ENCODE results near the gene OSBPL2. TPM values are rescaled to one million over a fixed set of nuclear protein-coding genes. Genes with fewer than 3 reads are reported as not detected.

OSBPL2 gene
- total RNA-seq, 4 donors from 2014 or later, result 24.3 to 35.9 (median 26.3) TPM

DNA sequence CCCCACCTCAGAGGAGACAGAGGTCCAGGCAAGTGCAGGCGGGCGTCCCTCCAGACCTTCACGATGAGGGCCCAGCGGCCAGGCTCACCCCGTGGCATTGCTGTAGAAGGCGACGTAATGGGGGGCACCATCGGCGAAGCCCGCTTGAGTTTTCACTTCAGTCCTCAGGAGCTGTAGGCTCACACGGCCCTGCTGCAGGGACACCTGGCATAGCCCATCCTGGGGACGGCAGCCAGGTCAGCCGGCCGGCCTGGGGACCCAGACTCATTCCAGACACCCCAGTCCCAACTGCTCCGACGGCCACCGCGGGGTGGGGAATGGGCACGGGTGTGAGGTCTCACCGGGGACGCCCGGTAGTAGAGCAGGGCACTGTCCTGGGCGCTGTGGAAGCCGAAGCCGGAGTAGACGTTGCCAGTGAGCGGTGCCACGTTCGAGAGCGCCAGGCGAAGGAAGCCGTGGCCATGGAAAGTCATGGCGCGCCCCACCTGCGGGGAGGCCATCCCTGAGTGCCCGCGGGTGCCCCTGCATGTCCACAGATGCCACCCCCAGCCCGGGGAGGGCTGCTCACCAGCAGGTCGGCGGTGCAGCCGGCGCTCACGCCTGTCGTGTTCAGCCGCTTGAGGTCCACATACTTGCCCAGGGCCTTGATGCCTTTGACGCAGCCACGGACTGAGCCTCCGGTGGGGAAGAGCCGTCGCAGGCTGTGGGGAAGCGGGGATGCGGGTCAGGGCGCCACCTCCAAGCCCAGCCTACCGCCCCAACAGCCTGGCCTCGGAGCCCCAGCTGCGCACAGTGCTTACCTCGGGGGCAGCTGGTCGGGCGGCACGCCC is 73.7 kb downstream of the OSBPL2 start:
- DNase-seq (ENCODE audit: low spot score) (no peak), ATAC-seq (ENCODE audit: low FRiP score) (no peak)
- TF ChIP-seq, protein P1, sequence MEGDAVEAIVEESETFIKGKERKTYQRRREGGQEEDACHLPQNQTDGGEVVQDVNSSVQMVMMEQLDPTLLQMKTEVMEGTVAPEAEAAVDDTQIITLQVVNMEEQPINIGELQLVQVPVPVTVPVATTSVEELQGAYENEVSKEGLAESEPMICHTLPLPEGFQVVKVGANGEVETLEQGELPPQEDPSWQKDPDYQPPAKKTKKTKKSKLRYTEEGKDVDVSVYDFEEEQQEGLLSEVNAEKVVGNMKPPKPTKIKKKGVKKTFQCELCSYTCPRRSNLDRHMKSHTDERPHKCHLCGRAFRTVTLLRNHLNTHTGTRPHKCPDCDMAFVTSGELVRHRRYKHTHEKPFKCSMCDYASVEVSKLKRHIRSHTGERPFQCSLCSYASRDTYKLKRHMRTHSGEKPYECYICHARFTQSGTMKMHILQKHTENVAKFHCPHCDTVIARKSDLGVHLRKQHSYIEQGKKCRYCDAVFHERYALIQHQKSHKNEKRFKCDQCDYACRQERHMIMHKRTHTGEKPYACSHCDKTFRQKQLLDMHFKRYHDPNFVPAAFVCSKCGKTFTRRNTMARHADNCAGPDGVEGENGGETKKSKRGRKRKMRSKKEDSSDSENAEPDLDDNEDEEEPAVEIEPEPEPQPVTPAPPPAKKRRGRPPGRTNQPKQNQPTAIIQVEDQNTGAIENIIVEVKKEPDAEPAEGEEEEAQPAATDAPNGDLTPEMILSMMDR (IDR thresholded peaks at IDR 0.05), result no peak

DNA sequence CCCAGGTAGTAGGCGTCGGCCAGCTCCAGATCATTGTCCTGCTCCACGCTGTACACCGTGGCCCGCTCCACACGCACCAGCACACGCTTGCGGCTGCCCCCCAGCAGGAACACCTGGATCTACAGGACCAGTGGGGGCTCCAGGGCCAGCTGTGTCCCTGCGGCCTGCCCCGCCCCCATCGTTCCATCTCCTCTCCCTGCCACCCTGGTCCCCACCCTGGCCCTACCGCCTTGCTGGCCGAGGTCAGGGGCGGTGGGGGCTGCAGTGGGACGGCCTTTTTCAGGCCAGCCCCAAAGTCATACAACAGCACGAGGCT is 74.3 kb downstream of the OSBPL2 start:
- TF ChIP-seq, protein P1 (IDR thresholded peaks at IDR 0.05), result no peak
- no peak for DNase-seq (ENCODE audit: low spot score)
- ATAC-seq (ENCODE audit: low FRiP score), result no peak

GRCh38 chr20:62313021-62313420 is 74.7 kb downstream of the OSBPL2 start:
- TF ChIP-seq, protein P1 (IDR thresholded peaks at IDR 0.05), result no peak
- ATAC-seq (ENCODE audit: low FRiP score) (no peak), DNase-seq (ENCODE audit: low spot score) (no peak)

DNA sequence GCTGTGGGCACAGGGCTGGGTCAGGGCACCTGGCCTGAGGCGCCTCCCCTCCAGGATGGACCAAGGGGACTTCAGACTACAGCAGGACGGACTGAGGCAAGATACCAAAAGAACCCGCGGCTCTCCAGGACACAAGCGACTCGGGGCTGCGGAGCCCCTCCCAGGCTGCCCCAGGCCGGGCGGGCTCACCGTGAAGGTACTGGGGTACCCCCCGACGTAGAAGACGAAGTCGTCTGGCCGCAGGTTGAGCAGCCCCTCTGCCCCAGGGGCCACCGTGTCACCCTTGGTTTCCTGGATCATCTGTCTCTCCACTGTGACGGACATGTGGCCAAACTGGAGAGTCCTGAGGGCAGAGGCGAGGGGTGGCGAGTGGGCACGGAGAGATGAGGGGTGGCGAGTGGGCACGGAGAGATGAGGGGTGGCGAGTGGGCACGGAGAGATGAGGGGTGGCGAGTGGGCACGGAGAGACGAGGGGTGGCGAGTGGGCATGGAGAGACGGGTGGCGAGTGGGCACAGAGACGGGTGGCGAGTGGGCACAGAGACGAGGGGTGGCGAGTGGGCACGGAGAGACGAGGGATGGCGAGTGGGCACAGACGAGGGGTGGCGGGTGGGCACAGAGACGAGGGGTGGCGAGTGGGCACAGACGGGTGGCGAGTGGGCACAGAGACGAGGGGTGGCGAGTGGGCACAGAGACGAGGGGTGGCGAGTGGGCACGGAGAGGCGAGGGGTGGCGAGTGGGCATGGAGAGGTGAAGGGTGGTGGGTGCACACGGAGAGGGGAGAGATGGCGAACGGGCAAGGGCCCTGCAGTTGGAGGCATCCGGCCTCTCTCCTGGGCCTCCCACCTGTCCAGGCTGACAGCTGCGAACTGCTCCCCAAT is 75.4 kb downstream of the OSBPL2 start:
- ATAC-seq (ENCODE audit: low FRiP score), result no peak
- TF ChIP-seq, protein P1 (IDR thresholded peaks at IDR 0.05), result no peak
- no peak for DNase-seq (ENCODE audit: low spot score)

DNA sequence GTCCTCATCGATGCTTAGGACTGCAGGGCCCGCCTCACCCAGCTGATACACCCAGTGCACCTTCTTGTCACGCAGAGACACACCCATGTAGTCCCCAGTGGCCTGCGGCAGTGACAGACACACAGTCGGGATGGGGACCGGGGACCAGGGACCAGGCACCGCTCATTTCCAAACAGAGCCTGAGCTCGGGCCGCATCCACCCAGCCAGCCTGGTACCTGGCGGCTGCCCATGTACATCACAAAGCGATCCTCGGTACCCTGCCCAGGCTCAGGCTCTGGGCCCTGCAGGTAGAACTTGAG is 76.0 kb downstream of the OSBPL2 start:
- no peak for DNase-seq (ENCODE audit: low spot score)
- TF ChIP-seq, protein P1 (IDR thresholded peaks at IDR 0.05), result no peak
- no peak for ATAC-seq (ENCODE audit: low FRiP score)

- TF ChIP-seq, protein P1 (IDR thresholded peaks at IDR 0.05), result no peak
- ATAC-seq (ENCODE audit: low FRiP score), result no peak
Measured at GRCh38 chr20:62314711-62315302, 76.5 kb downstream of the OSBPL2 start.

More at GRCh38 chr20:62314711-62315302, 76.5 kb downstream of the OSBPL2 start:
- DNase-seq (ENCODE audit: low spot score), result no peak

Data from omental fat pad (tissue), 4 donors.